IPS-11a (cell line): ENCODE measurements around the gene GORAB.

Experiments used
- H3K4me3 ChIP-seq: one replicate; pipeline ENCODE4 v1.5.1; 2013; ENCODE audit warnings: low read depth, low read length, control low read depth

Gene GORAB

DNA sequence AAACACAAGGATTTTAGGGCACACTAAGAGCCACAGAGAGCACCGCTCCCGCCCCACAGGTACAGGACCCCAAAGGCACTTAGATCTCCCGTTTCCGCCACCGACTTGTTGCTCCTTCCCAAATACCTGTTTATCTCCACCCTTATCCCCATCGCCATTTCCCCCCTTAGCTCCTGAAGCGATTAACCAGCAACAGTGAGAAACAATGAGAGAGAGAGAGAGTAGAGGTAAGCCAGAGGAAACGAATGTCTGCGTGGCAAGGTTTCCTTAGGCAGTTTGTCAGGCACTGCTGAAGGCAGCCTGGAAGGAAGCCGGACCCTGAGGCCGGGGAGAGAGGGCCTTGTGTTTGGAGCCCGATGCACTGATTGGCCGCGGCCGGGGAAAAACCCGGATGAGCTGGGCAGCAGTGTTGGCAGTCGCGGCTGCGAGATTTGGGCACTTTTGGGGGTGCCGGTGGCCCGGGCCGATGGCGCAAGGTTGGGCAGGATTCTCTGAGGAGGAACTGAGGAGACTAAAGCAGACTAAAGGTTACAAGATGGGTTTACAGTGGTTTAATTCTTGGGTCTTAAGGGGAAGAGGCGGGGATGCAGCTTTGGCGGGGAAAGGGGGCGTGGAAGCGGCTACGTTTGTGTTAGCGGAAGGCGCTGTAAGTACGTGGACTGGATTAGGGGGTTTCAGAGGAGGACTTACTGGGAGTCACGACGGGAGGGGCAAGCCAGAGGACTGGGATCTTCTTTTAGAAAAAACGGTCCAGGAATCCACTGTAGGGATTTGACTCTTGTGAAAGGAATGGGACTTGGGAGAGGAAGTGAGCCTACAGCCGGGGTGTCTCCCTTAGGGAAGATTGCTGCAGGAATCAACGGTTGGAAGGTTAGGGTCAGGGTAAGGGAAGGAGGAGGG lies at the start of gene GORAB:
TSS of gene GORAB (plus strand) at position 409 of the 900 bp plus-strand sequence. CDS start at position 467, 58 bp downstream.
- peak within 1 kb of the TSS; percentile 86 for H3K4me3 ChIP-seq

- no peak overlapping the region for H3K4me3 ChIP-seq
Measured at GRCh38 chr1:170483051-170483450, 48.9 kb upstream of the GORAB start.

GRCh38 chr1:170487503-170487902 lies 44.5 kb upstream of the GORAB start:
- no peak overlapping the region for H3K4me3 ChIP-seq

DNA sequence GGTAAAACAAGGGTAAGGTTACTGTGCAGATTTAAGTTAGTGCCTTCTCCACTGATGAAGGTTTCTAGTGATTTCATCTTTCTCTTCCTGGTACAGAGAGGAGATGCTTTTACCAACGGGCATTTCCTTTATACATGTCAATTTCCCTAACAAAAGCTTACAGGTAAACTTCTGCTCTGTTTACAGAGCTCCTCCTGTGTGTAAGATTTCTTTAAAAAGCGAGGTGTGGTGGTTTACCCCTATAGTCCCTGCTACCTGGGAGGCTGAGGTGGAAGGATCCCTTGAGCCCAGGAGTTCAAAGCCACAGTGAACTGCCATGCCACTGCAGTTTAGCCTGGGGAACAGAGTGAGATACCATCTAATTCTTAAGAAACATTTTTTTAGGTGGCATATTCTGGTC lies 40.7 kb upstream of the GORAB start:
- H3K4me3 ChIP-seq = no peak overlapping the region

- H3K4me3 ChIP-seq = no peak overlapping the region
Measured at GRCh38 chr1:170494369-170494768, 37.6 kb upstream of the GORAB start.

- H3K4me3 ChIP-seq = no peak overlapping the region
Measured at GRCh38 chr1:170495006-170495405, 37.0 kb upstream of the GORAB start.

GRCh38 chr1:170498876-170499275 lies 33.1 kb upstream of the GORAB start:
- no peak overlapping the region for H3K4me3 ChIP-seq

DNA sequence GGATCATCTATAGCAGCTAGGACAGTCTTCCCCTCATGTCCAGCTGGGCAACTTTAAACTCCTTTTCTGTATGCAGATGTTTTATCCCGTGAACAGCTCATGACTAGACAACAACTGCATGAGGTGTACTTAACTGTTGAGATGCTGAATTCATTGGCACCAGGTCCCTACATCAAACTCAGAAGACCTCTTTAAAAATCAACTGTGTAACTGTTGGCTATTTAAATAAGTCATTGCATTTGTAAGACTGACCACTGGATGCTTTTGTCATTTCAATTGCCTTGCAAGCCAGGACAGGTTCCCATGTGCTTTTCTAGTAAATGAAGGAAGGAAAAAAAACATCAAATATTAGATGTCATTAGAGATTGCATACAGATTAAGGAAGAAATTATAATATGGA lies 28.3 kb upstream of the GORAB start:
- H3K4me3 ChIP-seq = no peak overlapping the region

GRCh38 chr1:170510163-170510562 lies 21.8 kb upstream of the GORAB start:
- no peak overlapping the region for H3K4me3 ChIP-seq

GRCh38 chr1:170511038-170511437 lies 20.9 kb upstream of the GORAB start:
- no peak overlapping the region for H3K4me3 ChIP-seq

DNA sequence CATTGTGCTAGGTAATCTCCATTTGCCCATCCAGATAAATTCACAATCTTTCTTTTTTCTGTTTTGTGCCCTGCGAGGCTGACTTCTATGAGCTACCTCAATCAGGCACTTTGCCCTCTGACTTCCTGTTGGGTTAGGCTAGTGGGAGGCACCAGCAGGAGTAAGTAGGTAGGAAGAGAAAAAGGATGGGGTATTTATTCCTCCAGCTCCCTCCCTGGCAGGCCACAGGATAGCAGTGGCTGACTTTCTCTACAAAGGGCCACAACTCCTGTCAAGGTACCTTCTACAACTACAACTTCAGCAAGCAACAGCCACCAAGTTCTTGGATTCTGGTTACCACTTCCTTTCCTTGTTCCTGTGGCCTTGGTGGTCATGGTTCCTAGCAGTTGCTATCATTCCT lies 18.8 kb upstream of the GORAB start:
- no peak overlapping the region for H3K4me3 ChIP-seq

DNA sequence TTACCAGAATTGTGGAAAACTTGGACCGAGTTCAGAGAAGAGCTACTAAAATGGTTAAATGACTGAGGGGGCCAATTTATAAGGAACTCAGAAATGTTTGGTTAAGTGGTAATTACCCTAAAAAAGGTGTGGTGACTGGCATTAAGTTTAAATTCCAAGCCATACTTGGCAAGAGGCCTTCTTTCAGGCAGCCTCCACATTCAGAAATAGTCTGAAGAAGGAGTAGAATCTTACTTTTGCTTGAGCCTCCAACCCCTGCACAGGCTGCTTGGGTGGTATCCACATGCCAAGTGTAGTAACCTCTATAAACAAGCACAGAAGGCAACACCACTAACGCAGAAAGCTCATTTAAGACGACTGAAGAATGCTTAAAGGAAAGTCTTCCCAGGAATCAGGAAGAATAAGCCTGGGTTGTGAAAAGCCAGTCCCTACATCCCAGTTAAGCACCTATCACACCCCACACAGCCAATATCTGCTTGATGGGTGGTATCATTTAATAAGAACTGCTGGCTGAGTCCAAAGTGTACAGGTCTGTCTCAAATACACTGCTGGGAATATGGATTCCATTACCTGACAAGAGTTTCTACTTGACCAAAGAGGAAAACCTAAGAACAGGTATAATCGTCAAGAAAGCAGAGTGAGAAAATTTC lies 13.7 kb upstream of the GORAB start:
- H3K4me3 ChIP-seq = no peak overlapping the region

DNA sequence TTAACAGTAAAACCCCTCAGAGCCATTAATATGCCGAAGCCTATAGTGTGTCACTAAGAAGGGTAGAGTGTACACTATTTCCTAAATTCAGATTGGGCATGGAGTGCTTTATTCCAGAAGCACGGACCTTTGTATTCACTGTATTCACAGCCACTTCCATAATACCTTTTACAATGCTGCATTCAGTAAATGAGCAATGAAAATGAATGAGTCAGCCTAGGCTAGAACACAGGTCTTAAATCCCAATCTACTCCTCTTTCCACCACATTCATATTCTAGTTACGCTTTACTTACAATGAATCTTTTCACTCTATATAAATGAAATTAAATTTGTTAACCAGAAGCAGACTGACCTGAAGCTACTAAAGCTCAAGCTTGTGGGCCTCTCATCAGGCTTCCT lies 13.0 kb upstream of the GORAB start:
- no peak overlapping the region for H3K4me3 ChIP-seq

- H3K4me3 ChIP-seq = no peak overlapping the region
Measured at GRCh38 chr1:170520601-170521000, 11.4 kb upstream of the GORAB start.

- H3K4me3 ChIP-seq = no peak overlapping the region
Measured at GRCh38 chr1:170521818-170522217, 10.1 kb upstream of the GORAB start.

- peak overlapping the region; percentile 86 for H3K4me3 ChIP-seq
Measured at GRCh38 chr1:170530972-170531757, 801 bp upstream of the GORAB start.

DNA sequence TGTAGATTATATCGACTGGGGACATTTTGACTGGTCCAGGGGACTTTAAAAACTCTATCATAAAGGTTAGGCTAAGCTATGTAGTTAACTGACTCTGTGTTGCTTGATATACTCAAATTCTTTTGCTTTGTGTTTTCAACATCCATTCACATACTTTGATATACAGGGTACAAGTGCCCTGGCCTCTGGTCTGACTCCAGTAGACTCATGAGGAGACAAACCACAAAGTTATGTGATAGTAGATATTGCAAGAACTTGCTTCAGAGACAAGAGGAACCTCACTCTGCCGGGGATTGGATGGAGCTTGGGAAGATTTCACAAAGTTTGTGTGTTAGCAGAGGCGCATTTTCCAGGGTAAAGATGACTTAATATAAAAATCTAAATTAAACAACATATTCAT lies 1.3 kb downstream of the GORAB start:
- H3K4me3 ChIP-seq = peak overlapping the region; percentile 86

DNA sequence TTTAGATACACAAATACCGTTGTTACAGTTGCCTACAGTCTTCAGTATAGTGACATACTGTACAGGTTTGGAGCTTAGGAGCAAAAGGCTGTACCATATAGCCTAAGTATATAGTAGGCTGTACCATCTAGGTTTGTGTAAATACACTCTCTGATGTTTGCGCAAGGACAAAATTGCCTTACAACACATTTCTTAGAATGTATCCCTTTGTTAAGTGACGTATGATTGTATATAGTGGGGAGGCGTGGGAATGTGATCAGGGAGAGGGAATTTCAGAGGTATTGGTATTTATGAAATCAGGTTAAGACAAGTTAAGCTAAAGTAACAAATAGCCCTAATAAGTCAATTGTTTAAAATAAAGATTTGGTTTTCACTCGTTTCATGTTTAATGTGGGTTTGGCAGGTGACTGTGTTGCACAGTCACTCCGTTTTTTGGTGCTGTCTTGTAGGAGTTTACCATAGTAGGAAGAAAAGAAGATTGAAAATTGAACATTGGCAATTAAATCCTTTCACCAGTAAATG lies 2.7 kb downstream of the GORAB start:
- H3K4me3 ChIP-seq = no peak overlapping the region

DNA sequence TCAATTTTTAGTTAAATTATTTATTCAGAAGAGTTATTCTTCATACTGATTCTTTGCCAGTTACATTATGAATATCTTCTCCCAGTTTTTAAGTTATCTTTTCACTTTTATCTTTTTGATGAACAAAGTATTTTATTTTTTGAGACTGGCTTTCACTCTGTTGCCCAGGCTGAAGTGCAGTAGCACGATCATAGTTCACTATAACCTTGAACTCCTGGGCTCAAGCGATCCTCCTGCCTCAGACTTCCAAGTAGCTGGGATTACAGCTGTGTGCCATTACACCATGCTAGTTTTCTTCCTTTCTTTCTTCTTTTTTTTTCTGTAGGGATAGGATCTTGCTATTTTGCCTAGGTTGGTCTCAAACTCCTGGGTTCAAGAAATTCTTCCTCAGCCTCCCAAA lies 3.5 kb downstream of the GORAB start:
- H3K4me3 ChIP-seq = no peak overlapping the region

GRCh38 chr1:170536924-170537551 lies 5.1 kb downstream of the GORAB start:
- no peak overlapping the region for H3K4me3 ChIP-seq
